K562 (cell line): ENCODE measurements around the gene TEX54. TPM values are rescaled to one million over a fixed set of nuclear protein-coding genes. Genes with fewer than 3 reads are reported as not detected.
A peak's percentile ranks its signal among the peaks of the same experiment; 100 is the strongest.

Experiments
- BCL6 ChIP-seq: fragments of 250-450 bp; sonication (Bioruptor Pico); IDR thresholded peaks from 2 replicates; pipeline ENCODE4 v1.4.0; 2020
- CHD2 ChIP-seq: IDR thresholded peaks from 2 replicates; pipeline ENCODE4 v1.6.1; 2011; ENCODE audit warnings: low read depth, low read length
- CREM ChIP-seq: IDR thresholded peaks from 2 replicates; pipeline ENCODE4 v1.6.1; 2014; ENCODE audit warnings: antibody characterized with exemption, low read depth
- DIDO1 ChIP-seq: fragments of 450-650 bp; IDR thresholded peaks from 2 replicates; pipeline ENCODE4 v1.6.1; 2016; ENCODE audit warnings: low read depth, missing biosample characterization, missing genetic modification characterization
- DPF2 ChIP-seq: fragments of 450-650 bp; IDR thresholded peaks from 2 replicates; pipeline ENCODE4 v1.6.1; 2016
- EP400 ChIP-seq: fragments of 450-650 bp; IDR thresholded peaks from 2 replicates; pipeline ENCODE4 v1.6.1; 2017; ENCODE audit warnings: antibody characterized with exemption, mild to moderate bottlenecking, moderate library complexity
- GATA2 ChIP-seq: sonication (generic); formaldehyde crosslinking; IDR thresholded peaks from 2 replicates; pipeline ENCODE4 v1.4.0; 2020; ENCODE audit warnings: mild to moderate bottlenecking, missing genetic modification reagents
- L3MBTL2 ChIP-seq: fragments of 450-650 bp; IDR thresholded peaks from 2 replicates; pipeline ENCODE4 v1.6.1; 2016; ENCODE audit warnings: mild to moderate bottlenecking, moderate library complexity
- MEIS2 ChIP-seq: fragments of 450-650 bp; IDR thresholded peaks from 2 replicates; pipeline ENCODE4 v1.6.1; 2014; ENCODE audit warnings: mild to moderate bottlenecking; ENCODE audit not compliant: partially characterized antibody
- NCOA1 ChIP-seq: fragments of 450-650 bp; IDR thresholded peaks from 2 replicates; pipeline ENCODE4 v1.6.1; 2016; ENCODE audit warnings: low read depth
- NFE2 ChIP-seq: IDR thresholded peaks from 2 replicates; pipeline ENCODE4 v1.6.1; 2014; ENCODE audit warnings: antibody characterized with exemption, low read depth
- POLR2A ChIP-seq: fragments of 450-650 bp; conservative IDR thresholded peaks from 2 replicates; pipeline ENCODE4 v1.6.1; 2016
- POLR2AphosphoS5 ChIP-seq: IDR thresholded peaks from 2 replicates; pipeline ENCODE4 v1.6.1; 2011; ENCODE audit warnings: mild to moderate bottlenecking, low read depth, low read length, moderate library complexity; ENCODE audit not compliant: control insufficient read depth, insufficient read depth
- SLC30A9 ChIP-seq: fragments of 250-450 bp; sonication (Bioruptor Pico); IDR thresholded peaks from 2 replicates; pipeline ENCODE4 v1.8.0; 2022; ENCODE audit warnings: mild to moderate bottlenecking, moderate library complexity
- SMC3 ChIP-seq: conservative IDR thresholded peaks from 2 replicates; pipeline ENCODE4 v1.6.1; 2011; ENCODE audit warnings: low read depth, low read length, improper control_type of control experiment; ENCODE audit not compliant: insufficient read depth
- SRSF9 ChIP-seq: fragments of 200-400 bp; formaldehyde crosslinking; IDR thresholded peaks from 2 replicates; pipeline ENCODE4 v1.6.1; 2017; ENCODE audit warnings: low read depth, low read length, borderline replicate concordance
- STAG1 ChIP-seq: sonication (generic); formaldehyde crosslinking; IDR thresholded peaks from 2 replicates; pipeline ENCODE4 v1.5.0; 2020; ENCODE audit warnings: missing genetic modification reagents, borderline replicate concordance
- TCF7L2 ChIP-seq: fragments of 150-350 bp; IDR thresholded peaks from 2 replicates; pipeline ENCODE4 v1.6.1; 2016; ENCODE audit warnings: low read depth, mild to moderate bottlenecking, low read length, moderate library complexity
- XRCC5 ChIP-seq: fragments of 200-400 bp; formaldehyde crosslinking; IDR thresholded peaks from 2 replicates; pipeline ENCODE4 v1.6.1; 2017; ENCODE audit warnings: low read depth, mild to moderate bottlenecking, low read length
- ZC3H8 ChIP-seq: fragments of 450-650 bp; IDR thresholded peaks from 2 replicates; pipeline ENCODE4 v1.6.1; 2017
- ZNF408 ChIP-seq: fragments of 250-450 bp; sonication (Bioruptor Pico); IDR thresholded peaks from 2 replicates; pipeline ENCODE4 v1.4.0; 2020; ENCODE audit warnings: low read depth, mild to moderate bottlenecking, moderate library complexity
- ZNF586 ChIP-seq: fragments of 450-650 bp; formaldehyde crosslinking; conservative IDR thresholded peaks from 2 replicates; pipeline ENCODE4 v1.4.0; 2020; ENCODE audit warnings: mild to moderate bottlenecking, moderate library complexity
- ZNF785 ChIP-seq: fragments of 250-450 bp; sonication (Bioruptor Pico); IDR thresholded peaks from 2 replicates; pipeline ENCODE4 v1.4.0; 2020; ENCODE audit warnings: mild to moderate bottlenecking
- polyA plus RNA-seq, 8 experiments: library from polyadenylated mRNA; depleted of rRNA in 4 of 8; stranded (reverse) in 5 of 8; unstranded in 3 of 8; fragments of >200 nt; fragmentation: Nextera tagmentation in 2 of 8; fragmentation: Illumina TruSeq in 1 of 8; extraction: Ambion mirVana in 2 of 8; extraction: Trizol in 1 of 8; gene quantifications; 2 replicates each; pipeline versions ENCODE4 v1.2.1 to v1.2.3, GENCODE V29; 2011 to 2014; ENCODE audit warnings: inconsistent platforms in 1 of 8, missing spikeins in 1 of 8
- total RNA-seq, 7 experiments: library from RNA; depleted of rRNA in 6 of 7; stranded (reverse); fragments of >200 nt in 6 of 7; fragmentation: Illumina TruSeq in 2 of 7; extraction: Trizol in 2 of 7; gene quantifications; 2 replicates each; pipeline versions ENCODE4 v1.2.1 to v1.2.3, GENCODE V29; 2011 to 2021; ENCODE audit warnings: low replicate concordance in 1 of 7
- TF ChIP-seq, protein P1 (sequence below): sonication (generic); formaldehyde crosslinking; IDR thresholded peaks from 2 replicates; pipeline ENCODE4 v1.8.1; 2022; ENCODE audit warnings: missing genetic modification reagents
- TF ChIP-seq, protein P2 (sequence below), 3 experiments: fragments of 200-800 bp in 1 of 3; fragments of 250-450 bp in 1 of 3; fragments of 450-650 bp in 1 of 3; sonication (Bioruptor Pico) in 1 of 3; sonication (Bioruptor generic) in 1 of 3; formaldehyde crosslinking in 1 of 3; IDR thresholded peaks; 2 replicates each; pipeline versions ENCODE4 v1.6.1 to v1.8.0; 2016 to 2022; ENCODE audit warnings: mild to moderate bottlenecking in 2 of 3, missing genetic modification characterization in 2 of 3, missing compliant biosample characterization in 1 of 3, moderate library complexity in 1 of 3
- TF ChIP-seq, protein P3 (sequence below): sonication (generic); formaldehyde crosslinking; IDR thresholded peaks from 2 replicates; pipeline ENCODE4 v1.8.0; 2022; ENCODE audit warnings: mild to moderate bottlenecking, low read depth, missing genetic modification reagents

TEX54 gene
- total and polyA plus RNA-seq, 9 of the 15 experiments (the other 6 are each of a cell fraction or from before 2014, with no cell fraction given): not detected

DNA sequence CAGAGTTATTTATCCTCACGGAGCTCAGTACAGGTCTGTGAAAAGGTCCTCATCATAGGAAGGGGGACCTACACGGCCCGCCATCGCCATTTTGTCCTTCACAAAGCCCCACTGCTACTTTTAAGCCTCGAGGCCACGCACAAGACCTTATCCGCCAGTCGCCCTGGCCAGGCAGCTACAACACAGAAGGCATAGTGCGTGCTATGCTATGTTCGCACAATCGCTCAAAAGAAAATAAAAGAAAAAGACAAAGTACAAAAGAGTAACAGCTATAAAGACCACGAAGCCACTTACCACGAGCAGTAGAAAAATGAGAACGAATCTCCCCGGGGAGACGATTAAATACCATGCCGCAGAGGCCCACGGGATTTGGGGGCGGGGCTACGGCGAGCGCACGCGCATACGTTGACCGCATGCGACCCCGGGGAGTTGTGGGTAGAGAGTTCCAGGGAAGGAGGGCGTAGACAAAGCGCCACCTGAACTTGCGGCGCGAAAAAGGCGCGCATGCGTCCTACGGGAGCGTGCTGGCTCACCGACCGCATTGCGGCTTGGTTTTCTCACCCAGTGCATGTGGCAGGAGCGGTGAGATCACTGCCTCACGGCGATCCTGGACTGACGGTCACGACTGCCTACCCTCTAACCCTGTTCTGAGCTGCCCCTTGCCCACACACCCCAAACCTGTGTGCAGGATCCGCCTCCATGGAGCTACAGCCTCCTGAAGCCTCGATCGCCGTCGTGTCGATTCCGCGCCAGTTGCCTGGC is 23.1 kb upstream of the TEX54 start (continued):
- peak; percentile 16; the same call in 1 of the 2 replicates for TF ChIP-seq NFE2
- TF ChIP-seq STAG1 (CRISPR knock-in tag): no peak
- no peak for TF ChIP-seq BCL6 (CRISPR knock-in tag)
- no peak for TF ChIP-seq ZNF785 (CRISPR knock-in tag)
- no peak for TF ChIP-seq GATA2 (CRISPR knock-in tag)
- peak; percentile 90 for TF ChIP-seq CREM
- TF ChIP-seq MEIS2: peak; percentile 90
- TF ChIP-seq DPF2: peak; percentile 59; the same call in 1 of the 2 replicates
- TF ChIP-seq, protein P1, sequence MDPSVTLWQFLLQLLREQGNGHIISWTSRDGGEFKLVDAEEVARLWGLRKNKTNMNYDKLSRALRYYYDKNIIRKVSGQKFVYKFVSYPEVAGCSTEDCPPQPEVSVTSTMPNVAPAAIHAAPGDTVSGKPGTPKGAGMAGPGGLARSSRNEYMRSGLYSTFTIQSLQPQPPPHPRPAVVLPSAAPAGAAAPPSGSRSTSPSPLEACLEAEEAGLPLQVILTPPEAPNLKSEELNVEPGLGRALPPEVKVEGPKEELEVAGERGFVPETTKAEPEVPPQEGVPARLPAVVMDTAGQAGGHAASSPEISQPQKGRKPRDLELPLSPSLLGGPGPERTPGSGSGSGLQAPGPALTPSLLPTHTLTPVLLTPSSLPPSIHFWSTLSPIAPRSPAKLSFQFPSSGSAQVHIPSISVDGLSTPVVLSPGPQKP (CRISPR knock-in tag): no peak
- 0 out of 2 replicates have a peak, but pooled peaks have one; percentile 8 for TF ChIP-seq NCOA1
- peak; percentile 98 for TF ChIP-seq L3MBTL2
- no peak for TF ChIP-seq DIDO1 (tag)
- TF ChIP-seq SRSF9: no peak
- TF ChIP-seq EP400: peak; percentile 99
- no peak for TF ChIP-seq ZNF408 (CRISPR knock-in tag)
- 0 out of 2 replicates have a peak, but pooled peaks have one; percentile 23 for TF ChIP-seq TCF7L2
- TF ChIP-seq POLR2AphosphoS5: peak; percentile 99
- TF ChIP-seq XRCC5: peak; percentile 49; the same call in 1 of the 2 replicates
- TF ChIP-seq, protein P2, sequence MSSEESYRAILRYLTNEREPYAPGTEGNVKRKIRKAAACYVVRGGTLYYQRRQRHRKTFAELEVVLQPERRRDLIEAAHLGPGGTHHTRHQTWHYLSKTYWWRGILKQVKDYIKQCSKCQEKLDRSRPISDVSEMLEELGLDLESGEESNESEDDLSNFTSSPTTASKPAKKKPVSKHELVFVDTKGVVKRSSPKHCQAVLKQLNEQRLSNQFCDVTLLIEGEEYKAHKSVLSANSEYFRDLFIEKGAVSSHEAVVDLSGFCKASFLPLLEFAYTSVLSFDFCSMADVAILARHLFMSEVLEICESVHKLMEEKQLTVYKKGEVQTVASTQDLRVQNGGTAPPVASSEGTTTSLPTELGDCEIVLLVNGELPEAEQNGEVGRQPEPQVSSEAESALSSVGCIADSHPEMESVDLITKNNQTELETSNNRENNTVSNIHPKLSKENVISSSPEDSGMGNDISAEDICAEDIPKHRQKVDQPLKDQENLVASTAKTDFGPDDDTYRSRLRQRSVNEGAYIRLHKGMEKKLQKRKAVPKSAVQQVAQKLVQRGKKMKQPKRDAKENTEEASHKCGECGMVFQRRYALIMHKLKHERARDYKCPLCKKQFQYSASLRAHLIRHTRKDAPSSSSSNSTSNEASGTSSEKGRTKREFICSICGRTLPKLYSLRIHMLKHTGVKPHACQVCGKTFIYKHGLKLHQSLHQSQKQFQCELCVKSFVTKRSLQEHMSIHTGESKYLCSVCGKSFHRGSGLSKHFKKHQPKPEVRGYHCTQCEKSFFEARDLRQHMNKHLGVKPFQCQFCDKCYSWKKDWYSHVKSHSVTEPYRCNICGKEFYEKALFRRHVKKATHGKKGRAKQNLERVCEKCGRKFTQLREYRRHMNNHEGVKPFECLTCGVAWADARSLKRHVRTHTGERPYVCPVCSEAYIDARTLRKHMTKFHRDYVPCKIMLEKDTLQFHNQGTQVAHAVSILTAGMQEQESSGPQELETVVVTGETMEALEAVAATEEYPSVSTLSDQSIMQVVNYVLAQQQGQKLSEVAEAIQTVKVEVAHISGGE (CRISPR knock-in tag; IDR thresholded peaks at IDR 0.05): no peak
- no peak for TF ChIP-seq CHD2
- TF ChIP-seq ZC3H8: peak; percentile 45; the same call in 1 of the 2 replicates
- peak; percentile 55 for TF ChIP-seq ZNF586 (CRISPR knock-in tag)
- TF ChIP-seq SMC3: no peak
- TF ChIP-seq POLR2A: peak; percentile 100
- TF ChIP-seq, protein P3, sequence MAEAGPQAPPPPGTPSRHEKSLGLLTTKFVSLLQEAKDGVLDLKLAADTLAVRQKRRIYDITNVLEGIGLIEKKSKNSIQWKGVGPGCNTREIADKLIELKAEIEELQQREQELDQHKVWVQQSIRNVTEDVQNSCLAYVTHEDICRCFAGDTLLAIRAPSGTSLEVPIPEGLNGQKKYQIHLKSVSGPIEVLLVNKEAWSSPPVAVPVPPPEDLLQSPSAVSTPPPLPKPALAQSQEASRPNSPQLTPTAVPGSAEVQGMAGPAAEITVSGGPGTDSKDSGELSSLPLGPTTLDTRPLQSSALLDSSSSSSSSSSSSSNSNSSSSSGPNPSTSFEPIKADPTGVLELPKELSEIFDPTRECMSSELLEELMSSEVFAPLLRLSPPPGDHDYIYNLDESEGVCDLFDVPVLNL: peak; percentile 96
- TF ChIP-seq SLC30A9 (CRISPR knock-in tag): no peak
